ENCODE results near the gene PPP3R1. TPM values are rescaled to one million over a fixed set of nuclear protein-coding genes. Genes with fewer than 3 reads are reported as not detected.

Gene PPP3R1
- total and polyA plus RNA-seq, 9 of the 15 experiments (the other 6 are each of a cell fraction or from before 2014, with no cell fraction given) = 3.7 to 70.0 (median 24.8) TPM

GRCh38 chr2:68234405-68234804 lies 17.9 kb downstream of the PPP3R1 start:
- no peaks in the 10 kb centered on the region for H3K27me3 ChIP-seq (ENCODE audit: control insufficient read depth in 2 of 2, insufficient read depth in 2 of 2, low read length in 2 of 2)
- CTCF ChIA-PET (ENCODE audit: low intra/inter-chr PET ratio) = no interaction called here
- intact Hi-C loops (cut with micrococcal nuclease) = no loop called here
- ATAC-seq = no peak
- no peak overlapping the region for H2AFZ ChIP-seq (ENCODE audit: low read depth, low read length)
- no peak for FAIRE-seq
- in situ Hi-C loops (cut with MboI) = no loop called here
- H3K27ac ChIP-seq (ENCODE audit: extremely low read depth, low read depth, low read length) = no peak overlapping the region
- H3K9me1 ChIP-seq (ENCODE audit: control insufficient read depth, insufficient read depth, low read length) = peaks cover 3% of the 10 kb centered on the region
- peaks cover 17% of the 10 kb centered on the region; the same call in 1 of the 2 replicates for H4K20me1 ChIP-seq (replicated peaks; ENCODE audit: control insufficient read depth, insufficient read depth, low read length)
- no peak overlapping the region for H3K9ac ChIP-seq (ENCODE audit: insufficient read depth in 1 of 2, low read depth in 2 of 2, low read length in 2 of 2)
- no peak overlapping the region for H3K4me2 ChIP-seq (ENCODE audit: insufficient read depth, low read length)
- POLR2A ChIA-PET = interaction anchor here (0.9 to 3.0 kb wide), 3 partner anchors 9 to 16 kb away, joined by 3 to 13 read pairs (median 4); no protein-coding TSS in a partner anchor
- TF ChIP-seq MCM3 (IDR thresholded peaks at IDR 0.05) = no peak
- no peak for TF ChIP-seq CEBPB (tag; IDR thresholded peaks at IDR 0.05)
- TF ChIP-seq SMARCA5 (IDR thresholded peaks at IDR 0.05) = no peak
- H3K4me3 ChIP-seq = no peak overlapping the region
- BruUV-seq (replicated peaks) = no TSS peak
- DNase-seq (ENCODE audit: extremely low read depth in 1 of 4, low spot score in 3 of 4) = no peak
- H3K4me1 ChIP-seq (replicated peaks in 1 of 2; ENCODE audit: control insufficient read depth in 2 of 2, insufficient read depth in 2 of 2, low read length in 2 of 2) = peaks cover 9 to 36% of the 10 kb centered on the region in 2 experiments; a peak in 4 of 5 replicates
- no peaks in the 10 kb centered on the region for H3K9me3 ChIP-seq (replicated peaks; ENCODE audit: control insufficient read depth, insufficient read depth, low read depth, low read length)
- H3K36me3 ChIP-seq (ENCODE audit: control insufficient read depth, insufficient read depth, low read length) = peaks cover 22% of the 10 kb centered on the region; the same call in 2 of the 3 replicates
- peaks cover 98% of the 10 kb centered on the region for H3K79me2 ChIP-seq (ENCODE audit: control insufficient read depth, insufficient read depth, low read length)
- 87% methylated on average over 4 of the region's 4 CpGs for WGBS (ENCODE audit: insufficient coverage, low coverage, missing lambda C conversion rate)

GRCh38 chr2:68231061-68231372 lies 21.3 kb downstream of the PPP3R1 start:
- H3K4me3 ChIP-seq = no peak overlapping the region
- DNase-seq (ENCODE audit: extremely low read depth in 1 of 4, low spot score in 3 of 4) = no peak
- H3K9ac ChIP-seq (ENCODE audit: insufficient read depth in 1 of 2, low read depth in 2 of 2, low read length in 2 of 2) = peak overlapping the region in 1 of 2 experiments; percentile 18; a peak in 1 of 4 replicates
- H3K27ac ChIP-seq (ENCODE audit: extremely low read depth, low read depth, low read length) = peak overlapping the region; percentile 56; the same call in 1 of the 3 replicates
- H4K20me1 ChIP-seq (replicated peaks; ENCODE audit: control insufficient read depth, insufficient read depth, low read length) = 0 out of 2 replicates have a peak, but pooled peaks cover 4% of the 10 kb centered on the region
- peaks cover 11% of the 10 kb centered on the region for H3K36me3 ChIP-seq (ENCODE audit: control insufficient read depth, insufficient read depth, low read length)
- H3K9me3 ChIP-seq (replicated peaks; ENCODE audit: control insufficient read depth, insufficient read depth, low read depth, low read length) = no peaks in the 10 kb centered on the region
- no peak for FAIRE-seq
- in situ Hi-C loops (cut with MboI) = no loop called here
- peaks cover 9 to 18% of the 10 kb centered on the region in 2 experiments; a peak in 4 of 5 replicates for H3K4me1 ChIP-seq (replicated peaks in 1 of 2; ENCODE audit: control insufficient read depth in 2 of 2, insufficient read depth in 2 of 2, low read length in 2 of 2)
- CTCF ChIA-PET (ENCODE audit: low intra/inter-chr PET ratio) = interaction anchor here (1.1 kb wide), 1 partner anchor 14 kb away, joined by 3 read pairs; no protein-coding TSS in a partner anchor
- peaks cover 98% of the 10 kb centered on the region for H3K79me2 ChIP-seq (ENCODE audit: control insufficient read depth, insufficient read depth, low read length)
- POLR2A ChIA-PET = interaction anchor here (1.2 to 1.9 kb wide), 2 partner anchors 12 to 13 kb away, joined by 5 read pairs; no protein-coding TSS in a partner anchor
- H3K27me3 ChIP-seq (ENCODE audit: control insufficient read depth in 2 of 2, insufficient read depth in 2 of 2, low read length in 2 of 2) = no peaks in the 10 kb centered on the region
- 10% methylated on average over 1 of the region's 1 CpG for WGBS (ENCODE audit: insufficient coverage, low coverage, missing lambda C conversion rate)
- H2AFZ ChIP-seq (ENCODE audit: low read depth, low read length) = no peak overlapping the region
- peak overlapping the region; percentile 28; the same call in 1 of the 2 replicates for H3K4me2 ChIP-seq (ENCODE audit: insufficient read depth, low read length)
- no TSS peak for BruUV-seq (replicated peaks)
- ATAC-seq = peak; percentile 57
- no peaks in the 10 kb centered on the region for H3K9me1 ChIP-seq (ENCODE audit: control insufficient read depth, insufficient read depth, low read length)
- intact Hi-C loops (cut with micrococcal nuclease) = loop anchor here (2.0 kb wide), 1 partner anchor 18 kb away; no protein-coding TSS in a partner anchor
- no peak for TF ChIP-seq L3MBTL2 (IDR thresholded peaks at IDR 0.05)
- TF ChIP-seq NR2F6 (CRISPR knock-in tag; IDR thresholded peaks at IDR 0.05) = no peak
- no peak for TF ChIP-seq DNMT1 (IDR thresholded peaks at IDR 0.05)
- TF ChIP-seq E2F6 (IDR thresholded peaks at IDR 0.05; ENCODE audit: borderline replicate concordance in 1 of 2, extremely low read depth in 1 of 2, insufficient read depth in 1 of 2, insufficient read length in 1 of 2, low read depth in 1 of 2, low read length in 1 of 2, poor library complexity in 1 of 2, severe bottlenecking in 1 of 2) = no peak
- TF ChIP-seq ZNF57 (CRISPR knock-in tag; IDR thresholded peaks at IDR 0.05) = no peak
- no peak for TF ChIP-seq KDM4B (IDR thresholded peaks at IDR 0.05; ENCODE audit: borderline replicate concordance in 2 of 2, low read depth in 1 of 2)
- no peak for TF ChIP-seq ZNF395 (CRISPR knock-in tag; IDR thresholded peaks at IDR 0.05)

All from K562 (cell line).